Ectodermal cell (in vitro differentiated cells): ENCODE data around the gene PARP8.
"Not testable (repeated sequence)": the region's sequence is repeated elsewhere in the genome, so short reads cannot be mapped to it uniquely, and the experiment has no call there.

Experiments used
- H3K27ac ChIP-seq: 2 replicates; pipeline ENCODE4 v1.7.0; 2013; ENCODE audit warnings: mild to moderate bottlenecking, low read depth, low read length; ENCODE audit not compliant: insufficient read depth, poor library complexity, severe bottlenecking
- H3K27me3 ChIP-seq: 2 replicates; pipeline ENCODE4 v1.7.0; 2013; ENCODE audit warnings: mild to moderate bottlenecking, low read length; ENCODE audit not compliant: insufficient read depth, control insufficient read depth, poor library complexity, severe bottlenecking
- H3K36me3 ChIP-seq: one replicate; pipeline ENCODE4 v1.7.0; 2013; ENCODE audit warnings: low read length; ENCODE audit not compliant: control insufficient read depth, insufficient read depth
- H3K4me1 ChIP-seq: one replicate; pipeline ENCODE4 v1.7.0; 2013; ENCODE audit warnings: low read length; ENCODE audit not compliant: control insufficient read depth, insufficient read depth
- H3K4me3 ChIP-seq: 2 replicates; pipeline ENCODE4 v1.7.0; 2013; ENCODE audit warnings: low read depth, low read length, control low read depth; ENCODE audit not compliant: insufficient read depth
- H3K9me3 ChIP-seq: 2 replicates; pipeline ENCODE4 v1.7.0; 2013; ENCODE audit warnings: mild to moderate bottlenecking, low read length, moderate library complexity; ENCODE audit not compliant: control insufficient read depth
- WGBS, 2 experiments: methylation state at CpG; one replicate each; pipeline ENCODE4 v1.1.7; 2013; ENCODE audit warnings: missing lambda C conversion rate in 2 of 2; 5-methylcytosine and 5-hydroxymethylcytosine counted together

Gene PARP8

DNA sequence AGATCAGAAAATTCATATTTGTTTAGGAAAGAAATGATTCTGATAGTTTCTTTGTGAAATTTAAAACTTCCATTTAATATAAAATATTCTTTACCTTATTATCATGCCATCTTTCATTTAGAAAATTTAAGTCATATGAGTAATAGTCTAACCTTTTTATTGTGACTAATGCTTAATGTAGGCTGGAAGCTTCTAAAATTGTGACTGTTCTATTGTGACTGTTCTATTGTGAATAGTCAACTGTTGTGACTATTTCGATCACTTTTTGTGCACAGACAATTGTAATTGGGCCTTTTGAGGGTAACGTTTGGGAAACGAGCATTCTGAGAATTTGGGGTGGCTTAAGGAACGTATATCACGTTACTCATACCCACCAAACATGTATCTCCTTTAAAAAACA is 100.0 kb downstream of the PARP8 start:
- no peak overlapping the region for H3K27ac ChIP-seq
- H3K4me3 ChIP-seq = no peak overlapping the region
- no peaks in the 10 kb centered on the region for H3K4me1 ChIP-seq
- no peaks in the 10 kb centered on the region for H3K9me3 ChIP-seq
- no peaks in the 10 kb centered on the region for H3K36me3 ChIP-seq
- H3K27me3 ChIP-seq = no peaks in the 10 kb centered on the region
- 92 to 93% methylated on average over 1 to 5 of the region's 5 CpGs for WGBS, 2 experiments

DNA sequence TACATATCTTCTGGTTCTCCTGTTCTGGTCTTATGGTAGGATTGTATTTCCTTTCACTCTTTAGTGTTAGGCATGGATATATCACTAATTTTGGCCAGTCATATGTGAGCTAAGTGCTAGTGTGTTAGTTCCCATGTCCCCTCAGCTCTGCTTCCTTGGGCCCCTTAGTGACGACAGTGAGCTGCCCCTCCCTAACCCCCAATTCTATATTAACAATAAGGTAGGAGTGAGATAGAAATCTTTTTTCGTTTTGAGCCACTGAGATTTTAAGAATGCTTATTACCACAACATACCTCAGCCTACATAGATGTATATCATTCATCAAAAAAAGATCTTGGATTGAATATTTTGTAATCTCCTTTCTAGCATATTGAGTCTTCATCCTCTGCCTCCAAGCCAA is 100.5 kb downstream of the PARP8 start:
- H3K27ac ChIP-seq = no peak overlapping the region
- H3K4me3 ChIP-seq = no peak overlapping the region
- H3K9me3 ChIP-seq = no peaks in the 10 kb centered on the region
- H3K27me3 ChIP-seq = no peaks in the 10 kb centered on the region
- peaks cover under 1% of the 10 kb centered on the region for H3K36me3 ChIP-seq
- WGBS, 2 experiments = no CpG with 5 or more reads among the region's 2 CpGs
- no peaks in the 10 kb centered on the region for H3K4me1 ChIP-seq

DNA sequence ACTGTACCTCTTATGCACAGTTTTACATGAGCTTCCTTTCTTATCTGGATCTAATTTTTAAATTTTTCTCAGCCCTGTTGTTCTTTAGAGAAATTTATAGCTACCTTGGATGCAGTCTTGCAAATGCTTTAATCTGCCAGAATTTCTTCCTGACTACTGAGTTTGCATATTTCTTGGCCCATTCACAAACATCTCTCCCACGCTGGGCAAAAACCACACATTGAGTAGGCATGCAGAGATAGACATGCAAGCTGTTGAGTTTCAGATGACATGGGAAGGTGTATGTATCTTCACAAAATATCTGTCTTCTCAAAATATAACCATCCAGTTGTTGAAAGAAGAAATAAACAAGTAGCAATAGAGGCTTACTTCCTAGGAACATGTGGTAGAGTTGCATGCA is 101.2 kb downstream of the PARP8 start:
- Histone ChIP-seq H3K9me3 (no peaks in the 10 kb centered on the region), H3K27ac (no peak overlapping the region), H3K27me3 (no peaks in the 10 kb centered on the region), H3K4me3 (no peak overlapping the region), H3K36me3 (peaks cover 4% of the 10 kb centered on the region), H3K4me1 (no peaks in the 10 kb centered on the region)
- 100% methylated on average over 1 of the region's 1 CpG; no CpG with 5 or more reads in 1 of the 2 experiments for WGBS, 2 experiments

DNA sequence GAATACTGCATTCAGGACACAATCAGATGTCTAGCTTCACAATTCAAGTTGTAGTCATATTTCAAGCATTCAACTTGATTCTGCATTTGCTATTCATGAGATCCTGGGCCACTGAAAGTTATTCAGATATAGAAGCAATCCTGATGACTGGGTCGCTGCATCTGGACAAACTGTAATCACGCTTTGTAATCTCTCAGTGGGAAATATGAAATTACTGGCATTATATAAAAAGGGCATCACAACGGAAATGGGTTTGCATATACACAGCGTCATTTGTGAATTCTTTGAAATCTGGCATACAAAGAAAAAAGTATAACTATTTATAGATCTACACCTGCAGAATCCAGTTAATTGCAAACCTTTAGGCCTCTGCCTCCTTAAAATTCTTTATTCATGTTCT is 102.2 kb downstream of the PARP8 start:
- peaks cover 7% of the 10 kb centered on the region for H3K36me3 ChIP-seq
- H3K4me3 ChIP-seq = no peak overlapping the region
- H3K4me1 ChIP-seq = no peaks in the 10 kb centered on the region
- no peaks in the 10 kb centered on the region for H3K9me3 ChIP-seq
- no peaks in the 10 kb centered on the region for H3K27me3 ChIP-seq
- no peak overlapping the region for H3K27ac ChIP-seq
- WGBS, 2 experiments = 97 to 98% methylated on average over 4 of the region's 4 CpGs

DNA sequence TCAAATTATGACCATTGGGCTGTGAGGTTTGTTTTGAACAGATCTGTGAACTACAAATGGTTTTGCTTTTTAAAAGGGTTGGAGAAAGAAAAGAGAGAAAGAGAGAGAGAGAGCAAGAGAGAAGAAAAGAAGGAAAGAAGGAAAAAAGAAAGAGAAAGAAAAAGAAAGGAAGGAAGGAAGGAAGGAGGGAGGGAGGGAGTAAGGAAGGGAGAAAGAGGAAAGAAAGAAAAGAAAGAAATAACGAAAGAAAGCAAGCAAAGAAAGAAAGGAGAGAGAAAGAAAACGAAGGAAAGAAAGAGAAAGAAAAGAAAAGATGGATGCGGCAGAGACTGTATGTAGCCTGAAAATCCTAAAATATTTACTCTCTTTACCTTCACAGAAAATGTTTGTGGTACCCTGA is 104.0 kb downstream of the PARP8 start:
- H3K9me3 ChIP-seq = no peaks in the 10 kb centered on the region
- no peaks in the 10 kb centered on the region for H3K27me3 ChIP-seq
- WGBS, 2 experiments = 79 to 96% methylated on average over 2 to 3 of the region's 3 CpGs
- no peaks in the 10 kb centered on the region for H3K4me1 ChIP-seq
- H3K36me3 ChIP-seq = peaks cover 7% of the 10 kb centered on the region
- no peak overlapping the region for H3K27ac ChIP-seq
- no peak overlapping the region for H3K4me3 ChIP-seq

DNA sequence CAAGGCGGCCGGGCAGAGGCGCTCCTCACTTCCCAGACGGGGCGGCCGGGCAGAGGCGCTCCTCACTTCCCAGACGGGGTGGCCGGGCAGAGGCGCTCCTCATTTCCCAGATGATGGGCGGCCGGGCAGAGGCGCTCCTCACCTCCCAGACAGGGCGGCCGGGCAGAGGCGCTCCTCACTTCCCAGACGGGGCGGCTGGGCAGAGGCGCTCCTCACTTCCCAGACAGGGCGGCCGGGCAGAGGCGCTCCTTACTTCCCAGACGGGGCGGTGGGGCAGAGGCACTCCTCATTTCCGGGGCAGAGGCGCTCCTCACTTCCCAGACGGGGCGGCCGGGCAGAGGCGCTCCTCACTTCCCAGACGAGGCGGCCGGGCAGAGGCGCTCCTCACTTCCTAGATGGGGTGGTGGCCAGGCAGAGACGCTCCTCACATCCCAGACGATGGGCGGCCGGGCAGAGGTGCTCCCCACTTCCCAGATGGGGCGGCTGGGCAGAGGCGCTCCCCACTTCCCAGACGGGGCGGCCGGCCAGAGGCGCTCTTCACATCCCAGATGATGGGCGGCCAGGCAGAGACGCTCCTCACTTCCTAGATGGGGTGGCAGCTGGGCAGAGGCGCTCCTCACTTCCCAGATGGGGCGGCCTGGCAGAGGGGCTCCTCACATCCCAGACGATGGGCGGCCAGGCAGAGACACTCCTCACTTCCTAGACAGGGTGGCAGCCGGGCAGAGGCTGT is 108.2 kb downstream of the PARP8 start:
- H3K27ac ChIP-seq, H3K9me3 ChIP-seq, H3K27me3 ChIP-seq, H3K4me1 ChIP-seq, H3K36me3 ChIP-seq, H3K4me3 ChIP-seq: not testable (repeated sequence)
- WGBS, 2 experiments = 95 to 96% methylated on average over 51 of the region's 51 CpGs

DNA sequence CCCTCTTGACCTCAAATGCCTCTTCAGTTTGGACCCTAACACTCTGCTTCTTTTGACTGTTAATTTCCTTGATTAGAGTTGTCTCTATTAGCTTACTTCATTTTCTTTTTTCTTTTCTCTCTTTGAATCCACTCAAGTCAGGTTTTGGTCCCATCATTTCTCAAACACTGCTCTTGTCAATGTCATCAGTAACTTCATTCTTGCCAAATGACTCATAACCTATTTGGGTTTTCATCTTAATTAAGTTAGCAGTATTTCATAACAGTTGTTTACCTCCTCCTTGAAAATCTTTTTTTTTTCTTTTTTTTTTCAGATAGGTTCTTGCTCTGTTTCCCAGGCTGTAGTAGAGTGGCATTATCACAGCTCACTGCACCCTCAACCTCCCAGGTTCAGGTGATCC is 119.6 kb downstream of the PARP8 start:
- Histone ChIP-seq H3K36me3 (no peaks in the 10 kb centered on the region), H3K27ac (no peak overlapping the region), H3K4me3 (no peak overlapping the region), H3K4me1 (no peaks in the 10 kb centered on the region), H3K27me3 (no peaks in the 10 kb centered on the region), H3K9me3 (no peaks in the 10 kb centered on the region)

DNA sequence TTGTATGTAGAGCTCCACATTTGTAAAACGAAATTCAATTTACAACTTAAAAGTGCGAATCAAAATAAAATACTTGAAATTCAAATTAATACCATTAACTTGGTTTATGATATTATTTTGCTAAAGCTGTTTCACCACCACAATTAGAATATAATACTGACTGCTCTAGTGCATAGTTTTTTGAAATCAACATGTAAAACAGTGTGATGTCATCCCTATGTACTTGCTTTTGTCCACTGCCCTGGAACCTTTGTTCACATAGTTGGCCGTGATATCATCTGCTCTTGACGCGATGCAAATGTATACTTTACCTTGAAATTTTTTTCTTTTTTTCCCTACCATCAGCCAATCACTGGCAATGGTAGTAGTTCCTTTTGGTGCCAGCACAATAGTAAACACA is 125.4 kb downstream of the PARP8 start:
- Histone ChIP-seq H3K27ac (no peak overlapping the region), H3K9me3 (no peaks in the 10 kb centered on the region), H3K4me3 (no peak overlapping the region), H3K4me1 (no peaks in the 10 kb centered on the region), H3K36me3 (peaks cover 4% of the 10 kb centered on the region), H3K27me3 (no peaks in the 10 kb centered on the region)
- WGBS, 2 experiments = 94 to 96% methylated on average over 3 of the region's 5 CpGs

DNA sequence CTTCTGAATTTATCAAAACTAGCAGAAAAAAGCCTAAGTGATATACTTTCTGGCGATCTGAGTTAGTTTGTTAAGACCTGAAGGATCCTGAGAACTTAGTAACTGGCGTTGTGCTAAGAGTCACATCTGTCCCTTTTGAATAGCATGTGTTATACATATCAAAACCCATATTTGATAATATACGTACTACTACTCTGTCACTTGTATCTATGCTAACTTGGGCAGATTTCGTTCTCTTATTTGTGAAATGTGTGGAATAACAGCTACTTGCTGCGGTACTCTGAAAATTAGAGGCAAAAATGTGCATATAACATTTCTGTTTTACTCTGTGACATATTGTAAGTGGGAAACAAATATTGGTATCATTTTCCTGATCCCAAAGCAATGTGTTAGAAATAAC is 126.4 kb downstream of the PARP8 start:
- Histone ChIP-seq H3K9me3 (no peaks in the 10 kb centered on the region), H3K4me3 (no peak overlapping the region), H3K36me3 (peaks cover 4% of the 10 kb centered on the region), H3K4me1 (no peaks in the 10 kb centered on the region), H3K27ac (no peak overlapping the region), H3K27me3 (no peaks in the 10 kb centered on the region)
- 90 to 96% methylated on average over 3 to 5 of the region's 5 CpGs for whole genome bisulfite sequencing, 2 experiments

DNA sequence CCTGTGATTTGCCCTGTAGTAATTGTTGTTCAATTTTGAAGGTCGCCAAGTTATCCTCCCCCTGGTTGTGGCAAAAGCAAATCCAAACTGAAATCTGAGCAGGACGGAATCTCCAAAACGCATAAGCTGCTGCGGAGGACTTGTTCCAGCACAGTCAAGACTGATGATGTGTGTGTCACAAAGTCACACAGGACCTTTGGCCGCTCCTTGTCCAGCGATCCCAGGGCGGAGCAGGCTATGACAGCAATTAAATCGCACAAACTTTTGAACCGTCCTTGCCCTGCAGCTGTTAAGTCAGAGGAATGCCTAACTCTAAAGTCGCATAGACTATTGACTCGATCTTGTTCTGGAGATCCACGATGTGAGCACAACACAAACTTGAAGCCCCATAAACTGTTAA is 128.4 kb downstream of the PARP8 start:
- 95 to 96% methylated on average over 12 of the region's 12 CpGs for WGBS, 2 experiments
- H3K9me3 ChIP-seq = no peaks in the 10 kb centered on the region
- no peaks in the 10 kb centered on the region for H3K27me3 ChIP-seq
- peaks cover 6% of the 10 kb centered on the region for H3K36me3 ChIP-seq
- H3K4me1 ChIP-seq = no peaks in the 10 kb centered on the region
- no peak overlapping the region for H3K4me3 ChIP-seq
- H3K27ac ChIP-seq = no peak overlapping the region

DNA sequence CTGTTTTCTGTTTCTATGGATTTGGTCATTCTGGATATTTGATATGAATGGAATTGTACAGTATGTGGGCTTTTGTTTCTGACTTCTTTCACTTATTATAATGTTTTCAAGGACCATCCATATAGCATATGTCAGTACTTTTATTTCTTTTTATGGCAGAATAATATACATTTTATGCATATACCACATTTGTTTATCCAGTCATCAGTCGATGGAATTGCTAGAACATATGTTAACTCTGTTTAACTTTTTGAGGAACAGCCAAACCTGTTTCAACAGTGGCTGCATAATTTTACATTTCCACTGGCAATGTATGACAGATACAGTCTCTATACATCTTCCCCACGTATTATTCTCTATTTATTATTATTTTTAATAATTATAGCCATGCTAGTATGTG is 131.6 kb downstream of the PARP8 start:
- no peaks in the 10 kb centered on the region for H3K9me3 ChIP-seq
- H3K4me3 ChIP-seq = no peak overlapping the region
- H3K36me3 ChIP-seq = peaks cover 6% of the 10 kb centered on the region
- 92% methylated on average over 1 of the region's 2 CpGs for WGBS, 2 experiments
- H3K27me3 ChIP-seq = no peaks in the 10 kb centered on the region
- H3K27ac ChIP-seq = no peak overlapping the region
- H3K4me1 ChIP-seq = no peaks in the 10 kb centered on the region
